Astrocyte of the hippocampus (primary cell): ENCODE results near the gene LMTK2.
A peak's percentile ranks its signal among the peaks of the same experiment; 100 is the strongest.
"Not testable (repeated sequence)": the region's sequence is repeated elsewhere in the genome, so short reads cannot be mapped to it uniquely, and the experiment has no call there.

Experiments
- DNase-seq: peaks from one replicate; pipeline ENCODE4 v3.0.0; 2011; ENCODE audit warnings: low read depth, low spot score

Gene LMTK2

DNA sequence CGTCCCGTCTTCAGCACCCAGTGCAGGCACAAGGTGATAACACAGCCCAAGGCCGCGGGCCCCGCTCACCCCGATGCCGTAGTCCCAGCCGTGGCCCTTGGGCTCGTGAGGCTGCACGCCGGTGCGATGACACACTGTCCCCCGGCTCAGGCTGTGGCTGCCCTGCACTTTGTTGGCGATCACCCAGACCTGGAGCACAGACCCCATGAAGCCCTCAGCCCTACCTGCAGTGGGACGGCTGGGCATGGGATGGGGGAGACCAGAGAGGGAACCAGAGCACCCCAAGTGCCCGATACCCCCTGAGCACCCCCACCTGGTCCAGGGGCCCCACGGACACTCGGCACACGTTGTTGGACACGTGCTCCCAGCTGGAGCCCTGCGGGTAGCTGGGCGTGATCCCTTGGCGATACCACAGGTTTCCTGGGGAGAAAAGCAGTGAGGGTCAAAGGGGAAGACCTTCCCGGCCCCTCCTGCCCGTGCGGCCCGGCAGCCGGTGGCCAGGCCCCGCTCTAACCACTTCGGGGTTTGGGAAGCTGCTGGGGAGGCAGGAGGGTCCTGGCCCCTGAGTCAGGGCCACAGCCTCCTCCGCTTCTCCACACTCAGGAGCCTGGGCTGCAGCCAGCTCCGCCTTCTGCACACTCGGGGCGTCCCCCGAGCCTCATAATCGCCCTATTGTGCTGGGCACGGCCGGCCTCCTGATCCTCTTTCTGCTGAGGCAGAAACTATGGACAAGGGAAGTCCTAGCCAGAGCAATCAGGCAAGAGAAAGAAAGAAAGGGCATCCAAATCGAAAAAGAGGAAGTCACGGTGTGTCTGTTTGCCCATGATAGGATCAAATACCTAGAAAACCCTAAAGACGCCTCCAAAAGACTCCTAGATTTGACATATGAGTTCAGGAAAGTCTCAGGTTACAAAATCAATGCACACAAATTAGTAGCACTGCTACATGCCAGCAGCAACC lies 111.2 kb downstream of the LMTK2 start:
- peak; percentile 31 for DNase-seq

DNA sequence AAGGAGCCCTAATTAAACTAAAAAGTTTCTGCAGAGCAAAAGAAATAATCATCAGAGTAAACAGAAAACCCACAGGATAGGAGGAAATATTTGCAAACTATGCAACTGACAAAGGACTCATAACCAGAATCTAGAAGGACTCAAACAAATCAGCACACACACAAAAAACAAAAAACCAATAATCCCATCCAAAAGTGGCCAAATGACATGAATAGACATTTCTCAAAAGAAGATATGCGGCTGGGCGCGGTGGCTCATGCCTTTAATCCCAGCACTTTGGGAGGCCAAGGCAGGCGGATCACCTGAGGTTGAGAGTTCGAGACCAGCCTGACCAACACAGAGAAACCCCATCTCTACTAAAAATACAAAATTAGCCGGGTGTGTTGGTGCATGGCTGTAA lies 112.7 kb downstream of the LMTK2 start:
- DNase-seq, result not testable (repeated sequence)

DNA sequence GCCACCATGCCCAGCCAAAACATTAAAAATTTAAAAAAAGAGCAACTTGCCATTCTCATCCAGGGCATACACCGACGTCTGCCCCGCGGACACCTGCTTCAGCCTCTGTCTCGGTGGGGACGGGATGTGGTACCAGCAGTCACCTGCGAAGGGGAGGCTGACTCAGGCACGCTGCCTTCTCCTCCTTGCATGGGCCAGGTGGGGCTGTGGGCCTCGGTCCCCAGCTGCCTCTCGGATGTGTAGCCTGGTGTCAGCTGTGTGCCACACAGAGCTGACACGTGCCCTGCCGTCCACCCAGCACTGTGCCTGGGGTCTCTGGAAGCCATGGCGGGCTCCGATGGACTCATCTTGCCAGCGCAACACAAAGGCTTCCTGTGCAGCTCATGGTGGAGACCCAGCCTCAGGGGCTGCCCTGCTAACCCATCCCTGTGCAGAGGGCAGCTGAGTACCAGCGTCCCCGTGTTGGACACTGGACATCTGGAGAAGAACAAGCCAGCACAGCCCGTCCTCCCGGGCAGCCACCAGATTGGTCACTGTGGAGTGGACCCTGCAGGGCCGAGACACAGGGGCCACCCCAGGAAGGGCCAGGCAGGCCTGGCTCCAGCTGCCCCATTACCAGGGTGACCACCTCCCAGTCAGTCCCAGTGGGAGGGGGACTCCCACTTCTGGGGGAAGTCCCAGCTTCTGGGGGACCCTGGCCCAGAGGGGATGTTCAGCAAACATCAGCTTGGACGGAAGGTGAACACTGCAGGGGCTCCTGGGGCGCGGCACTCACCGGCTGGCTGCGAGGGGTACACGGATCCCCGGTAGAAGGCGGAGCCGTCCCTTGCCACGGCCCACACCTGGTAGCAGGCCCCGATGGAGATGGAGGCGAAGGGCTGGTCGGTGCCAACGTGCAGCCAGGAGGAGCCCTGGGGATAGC lies 115.2 kb downstream of the LMTK2 start:
- DNase-seq, result no peak

DNA sequence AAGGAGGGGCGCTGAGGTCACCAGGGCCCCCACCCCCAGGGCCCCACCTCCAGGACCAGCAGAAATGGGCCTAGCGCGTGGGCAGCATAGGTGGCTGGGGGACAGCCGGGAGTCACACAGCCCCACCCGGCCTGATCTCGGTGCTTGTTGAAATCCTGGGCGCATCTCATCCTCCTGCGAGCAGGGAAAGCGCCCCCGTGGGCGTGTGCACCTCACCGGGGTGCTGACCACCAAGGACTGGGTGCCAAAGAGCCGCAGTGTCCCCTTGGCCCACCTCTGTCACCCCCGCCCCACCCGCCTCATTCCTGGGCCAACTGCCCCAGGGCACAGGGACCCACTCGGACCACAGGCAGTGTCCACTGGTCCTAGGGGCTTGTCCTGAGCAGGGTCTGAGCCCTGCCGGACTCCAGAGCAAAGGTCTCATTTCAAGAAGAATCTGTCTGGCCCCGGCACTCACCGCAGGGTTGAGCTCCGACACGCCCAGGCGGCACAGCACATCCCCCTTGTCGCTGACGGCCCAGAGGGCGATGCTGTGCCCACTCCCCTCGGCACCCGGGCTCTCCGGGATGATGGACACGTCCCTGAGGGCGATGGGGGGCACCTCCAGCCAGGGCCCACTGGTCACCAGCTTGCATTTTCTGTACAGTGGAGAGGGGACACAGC lies 116.0 kb downstream of the LMTK2 start:
- no peak for DNase-seq

DNA sequence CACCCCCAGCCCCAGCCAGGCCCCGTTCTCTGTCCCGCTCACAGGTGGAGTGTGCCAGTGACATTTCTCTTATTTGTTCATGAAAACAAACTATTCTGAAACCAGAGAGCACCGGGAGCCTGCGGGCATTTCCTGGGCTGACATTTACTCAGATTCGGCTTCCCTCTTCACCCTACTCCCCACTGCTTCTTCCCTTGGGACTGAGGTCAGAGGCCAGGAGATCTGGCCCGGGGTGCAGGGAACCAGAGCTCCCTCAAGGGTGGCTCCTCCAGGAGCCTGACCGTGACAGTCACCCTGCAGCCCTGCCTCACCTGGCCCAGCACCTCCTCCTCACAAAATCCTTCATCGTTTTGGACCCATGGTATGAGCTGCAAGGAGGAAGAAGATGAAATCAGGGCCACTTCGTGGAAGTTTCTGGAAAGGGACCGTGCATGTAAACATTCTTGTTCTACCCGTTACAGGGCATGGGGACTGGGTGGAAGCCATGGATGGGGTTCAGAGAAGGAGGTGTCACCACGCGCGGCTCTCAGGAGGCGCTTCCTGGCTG lies 116.8 kb downstream of the LMTK2 start:
- DNase-seq, result no peak

DNA sequence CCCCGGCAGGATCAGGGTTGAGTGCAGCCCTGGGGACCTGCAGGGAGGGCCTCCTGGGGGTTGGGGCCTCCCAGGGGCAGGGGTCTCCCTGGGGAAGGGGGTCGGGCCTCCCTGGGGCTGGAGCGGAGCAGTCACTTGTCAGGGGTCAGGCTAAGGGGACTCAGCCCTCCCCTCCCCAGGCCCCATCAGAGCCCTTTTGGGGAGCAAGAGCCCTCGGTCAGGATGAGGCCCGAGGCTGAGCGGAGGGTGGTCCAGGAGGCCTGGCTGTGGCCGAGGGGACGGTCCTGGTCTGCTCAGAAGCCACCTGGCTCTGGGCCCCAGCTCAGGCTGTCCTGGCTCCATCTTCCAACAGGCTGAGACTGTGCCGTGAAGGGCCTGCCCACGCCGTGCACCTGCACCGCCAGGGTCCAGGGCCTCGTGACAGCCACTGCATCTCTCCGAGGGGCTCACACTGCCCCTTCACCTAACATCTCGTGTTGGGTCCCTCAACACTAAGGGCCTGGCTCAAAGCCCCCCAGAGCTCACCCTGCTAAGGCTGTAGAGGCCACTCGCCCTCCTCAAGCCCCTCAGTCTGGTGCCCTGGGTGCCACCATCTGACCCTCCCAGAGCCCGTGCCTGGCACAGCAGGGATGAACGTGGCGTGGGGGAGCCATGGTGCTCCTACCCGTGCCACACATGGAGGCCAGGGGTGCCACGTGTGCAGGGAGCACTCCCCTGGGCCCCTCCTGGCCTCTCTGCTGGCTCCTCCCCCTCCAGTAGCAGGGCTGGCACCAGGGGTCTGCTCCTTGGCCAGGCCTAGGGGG lies 117.4 kb downstream of the LMTK2 start:
- no peak for DNase-seq

DNA sequence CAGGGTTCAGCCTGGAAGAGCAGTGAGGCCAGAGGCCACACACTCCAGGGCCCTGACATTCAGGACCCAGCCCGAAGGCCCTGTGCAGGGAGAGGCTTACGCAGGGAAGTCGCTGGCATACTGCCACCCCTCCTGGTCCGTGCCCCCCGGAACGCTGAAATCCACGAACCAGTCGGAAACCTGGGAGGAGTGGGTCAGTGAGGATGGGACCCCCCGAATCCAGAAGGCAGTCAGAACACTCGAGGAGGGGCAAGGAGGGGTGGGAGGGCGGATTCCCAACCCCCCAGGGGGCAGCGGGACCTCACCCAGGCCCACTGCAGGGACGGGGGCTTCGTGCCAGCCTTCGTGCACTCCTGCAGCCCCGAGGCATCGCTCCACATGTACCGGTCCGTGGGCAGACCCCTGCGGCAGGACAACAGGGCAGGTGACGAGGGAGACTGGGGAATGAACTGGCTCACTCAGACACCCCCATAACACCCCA lies 118.1 kb downstream of the LMTK2 start:
- no peak for DNase-seq

DNA sequence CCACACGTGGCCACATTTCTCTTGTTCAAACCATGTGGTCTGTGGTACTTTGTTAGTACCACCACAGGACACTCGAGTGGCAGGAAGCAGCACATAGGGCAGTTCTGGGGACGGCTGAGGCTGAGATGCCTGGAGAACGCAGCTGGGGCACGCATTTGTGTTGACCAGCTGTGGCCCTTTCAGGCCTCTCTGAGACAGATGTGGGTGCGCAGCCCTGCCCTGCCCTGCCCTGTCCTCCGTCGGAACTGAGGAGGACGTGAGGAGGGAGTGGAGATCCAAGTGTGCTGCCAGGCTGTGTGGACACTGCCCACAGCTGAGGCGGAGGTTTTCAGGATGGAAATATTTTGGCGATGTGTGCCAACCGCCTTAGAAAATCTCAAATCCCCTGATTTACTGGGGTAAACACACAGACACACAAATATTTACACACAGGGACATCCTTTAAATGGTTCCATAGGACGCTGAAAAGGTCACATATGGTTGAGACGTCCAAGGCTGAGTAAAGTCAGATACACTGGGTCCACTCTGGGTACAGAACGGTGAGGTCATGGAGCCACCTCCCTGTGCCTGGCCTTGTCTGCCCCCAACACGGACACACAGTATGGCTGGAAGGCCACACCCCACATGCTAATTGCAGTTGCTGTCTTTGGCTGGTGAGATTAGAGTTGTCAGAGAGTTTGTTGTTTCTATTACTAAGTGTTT lies 119.4 kb downstream of the LMTK2 start:
- DNase-seq, result no peak

DNA sequence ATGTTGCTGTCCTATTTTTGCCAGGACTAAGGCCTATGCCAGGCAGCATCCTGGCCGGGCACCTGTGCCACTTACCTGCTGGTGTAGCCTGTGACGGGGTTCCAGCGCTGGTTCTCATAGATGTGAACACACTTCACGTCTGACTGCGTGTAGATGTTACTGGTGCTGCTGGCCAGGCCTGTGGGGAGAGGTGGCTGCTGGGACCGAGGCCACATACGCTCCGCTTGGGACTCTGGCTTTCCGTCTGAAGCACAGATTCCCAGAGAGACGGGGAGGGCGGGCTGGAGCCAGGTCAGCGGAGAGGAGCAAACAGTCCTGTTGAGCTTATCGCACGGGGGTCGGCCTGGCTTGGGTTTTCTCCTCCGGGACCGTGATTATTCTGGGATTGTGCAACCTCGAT lies 121.3 kb downstream of the LMTK2 start:
- no peak for DNase-seq

DNA sequence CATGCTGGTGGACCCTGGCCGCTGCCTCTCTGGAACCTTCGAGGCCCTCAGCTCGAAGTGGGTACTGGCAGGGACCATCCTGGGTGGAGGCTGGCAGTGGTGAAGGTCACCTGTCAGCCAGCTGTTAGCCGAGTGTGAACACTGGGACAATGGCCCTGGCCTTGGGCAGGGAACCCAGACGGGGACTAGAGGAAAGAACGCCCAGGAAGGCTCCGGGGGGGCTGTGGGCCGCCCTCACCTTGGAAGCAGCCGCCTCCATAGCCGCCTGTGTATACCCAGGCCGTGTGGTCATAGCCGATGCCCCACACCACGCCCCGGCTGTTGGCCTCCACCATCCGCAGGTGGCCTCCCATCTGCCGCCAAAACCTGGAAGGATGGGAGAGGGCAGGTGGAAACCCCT lies 122.1 kb downstream of the LMTK2 start:
- no peak for DNase-seq

DNA sequence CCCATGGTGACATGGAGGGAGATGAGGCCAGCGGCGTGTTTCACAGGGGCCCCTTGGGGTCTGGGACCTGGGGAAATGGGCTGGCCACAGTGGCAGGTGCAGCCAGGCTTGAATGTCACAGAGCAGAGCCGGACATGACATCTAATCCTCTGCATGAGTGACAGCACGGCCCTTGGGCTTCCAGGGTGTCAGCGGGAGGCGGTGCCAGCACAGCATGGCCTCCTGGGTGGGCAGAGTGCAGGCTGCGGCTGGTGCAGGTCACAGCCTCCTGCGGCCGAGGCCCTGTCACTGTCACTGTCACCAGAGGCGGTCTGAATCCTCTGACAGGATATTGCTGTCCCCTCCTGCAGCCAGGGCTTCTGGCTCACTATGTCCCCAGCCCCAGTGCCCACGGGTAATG lies 122.8 kb downstream of the LMTK2 start:
- no peak for DNase-seq

DNA sequence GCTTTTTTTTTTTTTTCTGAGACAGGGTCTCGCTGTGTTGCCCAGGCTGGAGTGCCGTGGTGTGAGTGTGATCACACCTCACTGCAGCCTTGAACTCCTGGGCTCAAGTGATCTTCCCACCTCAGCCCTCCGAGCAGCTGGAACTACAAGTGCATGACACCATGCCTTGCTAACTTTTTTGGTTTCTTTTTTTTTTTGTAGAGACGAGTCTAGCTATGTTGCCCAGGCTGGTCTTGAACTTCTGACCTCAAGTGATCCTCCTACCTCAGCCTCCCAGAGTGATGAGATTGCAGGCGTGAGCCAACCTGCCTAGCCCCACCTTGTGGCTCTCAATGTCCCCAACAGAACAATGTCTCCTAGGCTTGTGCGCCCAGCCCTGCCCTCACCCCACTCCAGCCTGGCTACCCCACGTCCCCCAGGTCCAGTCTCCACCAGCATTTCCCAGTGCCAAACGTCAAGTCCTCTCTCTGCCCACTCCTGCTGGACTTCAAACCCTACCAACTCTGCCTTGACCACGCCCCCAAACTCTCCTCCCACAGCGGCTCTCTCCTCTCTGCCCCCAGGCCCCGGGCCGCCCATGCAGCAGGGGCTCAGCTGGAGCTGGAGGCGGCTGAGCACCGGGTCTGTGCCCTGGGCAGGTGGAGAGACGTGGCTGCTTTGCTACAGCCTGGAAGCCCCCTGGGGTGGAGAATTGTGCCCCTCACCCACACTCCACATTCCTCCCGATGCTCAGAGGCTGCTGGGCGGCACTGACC lies 123.5 kb downstream of the LMTK2 start:
- no peak for DNase-seq

DNA sequence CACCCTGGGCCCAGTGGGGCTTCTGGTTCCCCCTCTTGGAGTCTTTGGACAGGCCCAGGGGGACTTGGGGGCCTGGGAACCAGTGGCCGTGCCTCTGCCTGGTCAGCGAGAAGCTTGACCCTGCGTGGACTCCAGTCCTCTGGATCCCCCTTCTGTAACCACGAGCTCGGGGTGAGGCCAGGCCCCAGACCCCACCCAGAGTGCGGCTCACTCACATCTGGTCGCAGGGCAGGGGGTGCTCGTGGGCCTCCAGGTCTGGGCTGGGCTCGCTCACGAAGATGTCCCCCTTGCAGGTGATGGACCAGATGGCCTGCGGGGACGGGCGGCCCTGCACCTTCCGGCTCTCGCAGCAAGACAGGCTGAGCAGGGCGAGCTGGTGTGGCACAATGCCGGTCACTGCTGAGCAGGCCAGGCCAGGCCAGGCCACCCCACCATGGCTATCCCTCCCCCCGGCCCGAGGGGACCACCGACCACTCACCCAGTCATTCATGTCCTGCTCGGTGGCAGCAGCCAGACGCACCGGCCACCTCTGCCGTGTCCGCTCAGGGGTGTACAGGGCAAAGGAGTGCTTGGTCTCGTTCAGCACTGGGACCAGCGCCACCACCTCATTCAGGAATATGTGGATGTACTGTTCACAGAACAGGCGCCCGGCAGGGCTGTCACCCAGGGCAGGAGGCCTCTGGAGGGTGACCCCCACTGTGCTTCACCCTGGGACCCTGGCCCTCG lies 124.2 kb downstream of the LMTK2 start:
- no peak for DNase-seq

DNA sequence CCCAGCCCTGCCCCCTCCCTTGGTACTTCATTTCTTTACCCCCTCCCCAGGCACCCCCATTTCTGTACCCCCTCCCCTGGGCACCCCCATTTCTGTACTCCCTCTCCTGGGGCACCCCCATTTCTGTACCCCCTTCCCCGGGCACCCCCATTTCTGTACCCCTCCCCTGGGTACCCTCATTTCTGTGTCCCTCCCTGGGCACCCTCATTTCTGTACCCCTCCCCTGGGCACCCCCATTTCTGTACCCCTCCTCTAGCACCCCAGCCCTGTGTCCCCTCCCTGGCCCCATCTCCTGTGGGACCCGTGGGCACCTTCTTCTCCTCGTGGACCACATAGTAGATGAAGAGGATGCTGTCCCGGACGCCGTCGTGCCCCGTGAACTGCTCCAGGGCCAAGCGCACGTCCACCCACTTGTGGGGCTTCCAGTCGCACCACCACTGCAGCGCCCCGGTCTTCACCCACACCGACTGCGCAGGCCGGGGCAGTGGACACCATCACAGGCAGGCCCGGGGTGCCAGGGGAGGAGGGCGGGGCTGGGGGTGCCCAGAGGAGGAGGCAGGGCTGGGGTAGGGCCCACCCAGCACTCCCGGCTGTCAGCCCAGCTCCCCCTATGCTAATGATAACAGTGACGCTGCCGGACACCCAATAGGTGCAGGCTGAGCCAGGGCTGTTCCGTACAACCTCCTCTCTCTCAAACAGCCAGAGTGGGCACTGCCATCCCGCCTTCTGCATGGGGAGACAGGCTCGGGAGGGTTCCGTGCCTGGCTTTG lies 125.0 kb downstream of the LMTK2 start:
- no peak for DNase-seq

DNA sequence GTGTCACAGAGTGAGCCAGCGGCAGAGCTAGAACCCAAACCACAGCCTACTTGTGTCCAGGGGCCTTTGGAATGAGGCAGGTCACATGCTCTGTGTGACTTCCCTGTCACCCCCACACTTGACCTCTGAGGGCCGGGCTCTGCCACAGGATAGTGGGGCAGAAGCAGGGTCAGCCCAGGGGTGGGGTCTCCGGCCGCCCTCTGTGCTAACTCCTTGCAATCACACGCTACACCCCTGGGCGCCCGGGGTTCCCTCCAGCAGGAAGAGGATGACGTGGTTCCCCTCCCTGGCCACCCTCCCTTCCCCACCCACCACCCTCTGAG lies 125.6 kb downstream of the LMTK2 start:
- no peak for DNase-seq

DNA sequence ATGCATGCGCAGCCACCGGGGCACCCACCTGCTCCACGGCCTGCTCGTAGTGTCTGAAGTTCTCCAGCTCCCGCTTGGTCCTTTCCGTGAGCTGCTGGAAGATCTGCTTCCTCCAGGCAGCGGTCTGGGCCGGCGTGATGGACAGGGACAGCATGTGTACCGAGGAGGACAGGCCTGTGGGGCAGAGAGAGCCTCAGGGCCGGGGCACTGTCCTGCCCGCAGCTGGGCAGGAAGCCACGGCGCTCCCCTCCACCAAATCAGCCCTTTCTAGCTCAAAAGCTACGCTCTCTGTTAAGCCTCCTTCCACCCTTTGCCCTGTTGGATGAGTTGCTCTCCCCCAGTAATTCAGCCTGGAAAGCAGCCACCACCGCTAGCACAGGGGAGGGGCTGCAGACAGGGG lies 126.1 kb downstream of the LMTK2 start:
- no peak for DNase-seq

DNA sequence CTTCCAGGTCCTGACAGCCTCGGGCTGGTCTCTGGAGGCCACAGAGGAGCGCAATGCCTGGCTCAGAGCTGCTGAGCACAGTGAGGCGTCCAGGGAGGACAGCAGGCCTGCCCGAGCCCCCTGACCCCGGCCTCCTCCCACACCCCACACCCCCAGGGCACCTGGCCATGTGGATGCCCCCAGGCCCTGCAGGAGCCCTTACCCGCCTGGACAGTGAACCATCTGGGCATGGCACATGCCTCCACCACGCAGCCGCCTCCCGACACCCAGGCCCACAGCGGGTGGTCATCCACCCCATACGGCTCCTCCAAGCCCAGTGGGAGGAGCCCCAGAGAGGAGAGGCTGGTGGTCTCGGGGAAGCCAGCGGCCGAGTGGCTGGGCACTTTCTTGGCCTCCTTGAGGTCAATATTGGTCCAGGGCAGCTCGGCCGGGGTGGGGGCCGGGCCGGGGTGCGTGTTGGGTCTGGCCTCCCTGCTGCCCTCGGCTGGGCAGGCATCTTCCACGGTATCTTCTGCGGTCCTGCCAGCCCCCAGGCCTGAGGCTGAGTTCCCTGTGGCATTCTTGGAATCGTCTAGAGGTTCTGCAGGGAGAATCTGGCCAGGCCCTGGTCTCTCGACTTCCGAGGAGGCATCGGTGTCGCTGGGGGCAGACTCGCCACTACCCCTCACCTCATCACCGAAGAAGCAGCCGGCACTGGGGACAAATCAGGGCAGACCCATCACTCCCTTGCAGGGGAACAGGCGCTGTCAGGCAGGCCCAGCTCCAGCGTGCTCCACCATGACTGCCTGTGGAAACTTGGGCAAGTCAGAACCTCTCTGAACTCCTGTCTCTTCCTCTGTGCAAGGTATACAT lies 126.8 kb downstream of the LMTK2 start:
- no peak for DNase-seq
